Esophagus muscularis mucosa (tissue), 4 donors: ENCODE results near the gene ID3. TPM values are rescaled to one million over a fixed set of nuclear protein-coding genes. Genes with fewer than 3 reads are reported as not detected.

Experiments
- DNase-seq: peaks from one replicate; pipeline ENCODE4 v3.0.0-alpha.2; 2017; ENCODE audit errors: extremely low spot score
- H3K27ac ChIP-seq, 4 donors: fragments of 200-600 bp; sonication (generic); replicated peaks in 1 of 4; 1 replicate in 3 of 4; 2 replicates in 1 of 4; pipeline ENCODE4 v1.5.1; 2016 to 2019; ENCODE audit warnings: mild to moderate bottlenecking in 1 of 4
- H3K27me3 ChIP-seq, 4 donors: fragments of 200-600 bp; sonication (generic); one replicate each; pipeline versions ENCODE4 v1.5.1 to v1.6.0; 2016 to 2019
- H3K36me3 ChIP-seq, 4 donors: fragments of 200-600 bp; sonication (generic); one replicate each; pipeline ENCODE4 v1.5.1; 2016 to 2019
- H3K4me1 ChIP-seq, 4 donors: fragments of 200-600 bp; sonication (generic); one replicate each; pipeline ENCODE4 v1.5.1; 2016 to 2019
- H3K4me3 ChIP-seq, 4 donors: fragments of 200-600 bp; sonication (generic); 1 replicate in 2 of 4; 2 replicates in 2 of 4; pipeline ENCODE4 v1.5.1; 2016 to 2019; ENCODE audit warnings: mild to moderate bottlenecking in 4 of 4, moderate library complexity in 1 of 4
- H3K9me3 ChIP-seq, 4 donors: fragments of 200-600 bp; sonication (generic); 1 replicate in 3 of 4; 2 replicates in 1 of 4; pipeline ENCODE4 v1.5.1; 2016 to 2019
- CTCF ChIP-seq, 3 experiments: fragments of 200-600 bp in 2 of 3; fragments of 450-650 bp in 1 of 3; sonication (generic) in 2 of 3; IDR thresholded peaks; one replicate each; pipeline ENCODE4 v1.5.1; 2017 to 2019; ENCODE audit warnings: antibody characterized with exemption in 3 of 3, mild to moderate bottlenecking in 2 of 3, moderate library complexity in 1 of 3
- EP300 ChIP-seq: sonication (generic); formaldehyde crosslinking; IDR thresholded peaks from one replicate; pipeline ENCODE4 v1.6.1; 2017; ENCODE audit warnings: antibody characterized with exemption
- POLR2A ChIP-seq: fragments of 450-650 bp; IDR thresholded peaks from one replicate; pipeline ENCODE4 v1.6.1; 2017; ENCODE audit warnings: antibody characterized with exemption, moderate library complexity, mild to moderate bottlenecking, low read depth
- POLR2AphosphoS5 ChIP-seq, 2 donors: sonication (generic); formaldehyde crosslinking; IDR thresholded peaks; one replicate each; pipeline ENCODE4 v1.6.1; 2017; ENCODE audit warnings: antibody characterized with exemption in 2 of 2
- WGBS: methylation state at CpG from one replicate; pipeline ENCODE4 v1.1.5; 2018; 5-methylcytosine and 5-hydroxymethylcytosine counted together
- intact Hi-C: fragments of 100-400 bp; cut with DNase I; formaldehyde crosslinking; loops from one replicate; pipeline ENCODE4 v1.15.1; 2023
- total RNA-seq, 4 donors: library from RNA; depleted of rRNA; stranded (reverse); fragments of >200 nt; gene quantifications; one replicate each; pipeline versions ENCODE4 v1.1.0 to v1.2.1, GENCODE V29; 2016

ID3 gene
- total RNA-seq, 4 donors from 2014 or later = 75.2 to 352 (median 274) TPM

- no peaks in the 10 kb centered on the region for H3K9me3 ChIP-seq
- no peaks in the 10 kb centered on the region for H3K27me3 ChIP-seq
- H3K36me3 ChIP-seq = peaks cover 0 to 26% (median 2%) of the 10 kb centered on the region in 4 donors
- intact Hi-C loops = no loop called here
- WGBS = 2% methylated on average over 39 of the region's 81 CpGs
- peaks cover 32 to 75% (median 46%) of the 10 kb centered on the region in 4 donors for H3K4me1 ChIP-seq
- TF ChIP-seq CTCF (IDR thresholded peaks at IDR 0.05) (peak in 2 of 3 experiments; percentile 31 to 39), POLR2AphosphoS5 (IDR thresholded peaks at IDR 0.05) (peak in 1 of 2 donors; percentile 86), EP300 (peak; percentile 43), POLR2A (peak; percentile 79)
- H3K27ac ChIP-seq = peak overlapping the region; percentile 94 to 97 (median 96)
- H3K4me3 ChIP-seq = peak overlapping the region; percentile 81 to 91 (median 87)
- no peak for DNase-seq
Measured at GRCh38 chr1:23554481-23555269, 4.6 kb downstream of the ID3 start.

GRCh38 chr1:23554127-23554480 lies 5.2 kb downstream of the ID3 start:
- Histone ChIP-seq H3K36me3 (peaks cover 0 to 25% (median 2%) of the 10 kb centered on the region in 4 donors), H3K4me3 (peak overlapping the region; percentile 81 to 91 (median 87)), H3K9me3 (no peaks in the 10 kb centered on the region), H3K4me1 (peaks cover 32 to 73% (median 46%) of the 10 kb centered on the region in 4 donors), H3K27me3 (no peaks in the 10 kb centered on the region), H3K27ac (peak overlapping the region; percentile 94 to 97 (median 96))
- 53% methylated on average over 7 of the region's 12 CpGs for WGBS
- TF ChIP-seq POLR2AphosphoS5 (IDR thresholded peaks at IDR 0.05) (no peak), EP300 (no peak), CTCF (IDR thresholded peaks at IDR 0.05) (no peak), POLR2A (no peak)
- intact Hi-C loops = no loop called here
- DNase-seq = no peak

- DNase-seq = no peak
- no peak for TF ChIP-seq POLR2AphosphoS5 (IDR thresholded peaks at IDR 0.05)
- TF ChIP-seq EP300 = no peak
- TF ChIP-seq POLR2A = no peak
- no peak for TF ChIP-seq CTCF (IDR thresholded peaks at IDR 0.05)
- intact Hi-C loops = no loop called here
- Histone ChIP-seq H3K27me3 (no peaks in the 10 kb centered on the region), H3K4me3 (peak overlapping the region; percentile 81 to 91 (median 87)), H3K4me1 (peaks cover 35 to 67% (median 49%) of the 10 kb centered on the region in 4 donors), H3K36me3 (peaks cover 0 to 19% (median 2%) of the 10 kb centered on the region in 4 donors), H3K27ac (peak overlapping the region; percentile 94 to 97 (median 96)), H3K9me3 (no peaks in the 10 kb centered on the region)
- 77% methylated on average over 15 of the region's 21 CpGs for WGBS
Measured at GRCh38 chr1:23553231-23554126, 5.8 kb downstream of the ID3 start.

DNA sequence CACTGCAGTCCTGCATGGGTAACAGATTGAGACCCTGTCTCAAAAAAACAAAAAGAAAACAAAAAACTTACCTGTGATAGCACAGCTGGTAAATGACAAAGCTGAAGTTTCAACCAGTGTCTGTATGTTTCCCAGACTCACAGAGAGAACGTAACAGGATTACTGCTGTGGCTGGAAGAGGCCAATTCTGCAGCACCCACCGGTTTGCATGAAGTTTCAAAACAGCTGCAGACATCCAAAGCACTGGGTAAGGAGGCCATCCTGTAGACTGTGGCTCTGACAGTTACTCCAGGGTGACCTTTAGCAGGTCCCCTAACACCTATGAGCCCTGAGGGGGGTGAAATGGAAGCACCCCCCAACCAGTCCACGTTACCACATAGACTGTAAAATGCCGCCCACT lies 7.5 kb downstream of the ID3 start:
- DNase-seq = no peak
- TF ChIP-seq CTCF (IDR thresholded peaks at IDR 0.05) (no peak), POLR2A (no peak), EP300 (no peak), POLR2AphosphoS5 (IDR thresholded peaks at IDR 0.05) (no peak)
- Histone ChIP-seq H3K27ac (peak overlapping the region in 1 of 4 donors; percentile 16), H3K36me3 (peaks cover 0 to 2% (median 0%) of the 10 kb centered on the region in 4 donors), H3K4me1 (peaks cover 37 to 53% (median 43%) of the 10 kb centered on the region in 4 donors), H3K4me3 (no peak overlapping the region), H3K27me3 (no peaks in the 10 kb centered on the region), H3K9me3 (no peaks in the 10 kb centered on the region)
- WGBS = 86% methylated on average over 4 of the region's 4 CpGs
- intact Hi-C loops = no loop called here
